HG03095 (cell line): Measurements from ENCODE around the gene HK3.
"Not testable (repeated sequence)": the region's sequence is repeated elsewhere in the genome, so short reads cannot be mapped to it uniquely, and the experiment has no call there.

Source experiments
- ATAC-seq: cut with Tn5 transposase; IDR thresholded peaks from one replicate; pipeline ENCODE4 v1.9.1; 2021; ENCODE audit warnings: moderate library complexity; ENCODE audit not compliant: unreplicated experiment

Gene HK3

GRCh38 chr5:176870644-176871043 lies 28.5 kb downstream of the HK3 start:
- not testable (repeated sequence) for ATAC-seq

- no peak for ATAC-seq
Observed at GRCh38 chr5:176870110-176870591, 29.0 kb downstream of the HK3 start.

GRCh38 chr5:176869501-176870109 lies 29.5 kb downstream of the HK3 start:
- no peak for ATAC-seq

GRCh38 chr5:176868731-176869130 lies 30.4 kb downstream of the HK3 start:
- ATAC-seq, result no peak

- no peak for ATAC-seq
Observed at GRCh38 chr5:176868126-176868525, 31.0 kb downstream of the HK3 start.

GRCh38 chr5:176866707-176867310 lies 32.3 kb downstream of the HK3 start:
- ATAC-seq, result no peak

- ATAC-seq, result no peak
Observed at GRCh38 chr5:176865964-176866363, 33.2 kb downstream of the HK3 start.

GRCh38 chr5:176864755-176865154 lies 34.4 kb downstream of the HK3 start:
- ATAC-seq, result no peak

- no peak for ATAC-seq
Observed at GRCh38 chr5:176863765-176864098, 35.4 kb downstream of the HK3 start.

- ATAC-seq, result no peak
Observed at GRCh38 chr5:176863041-176863764, 35.9 kb downstream of the HK3 start.

- no peak for ATAC-seq
Observed at GRCh38 chr5:176862330-176862995, 36.7 kb downstream of the HK3 start.

GRCh38 chr5:176861276-176861675 lies 37.9 kb downstream of the HK3 start:
- no peak for ATAC-seq

- ATAC-seq, result no peak
Observed at GRCh38 chr5:176860381-176860780, 38.8 kb downstream of the HK3 start.

GRCh38 chr5:176859916-176860315 lies 39.2 kb downstream of the HK3 start:
- ATAC-seq, result no peak

GRCh38 chr5:176857894-176858273 lies 41.3 kb downstream of the HK3 start:
- no peak for ATAC-seq

- no peak for ATAC-seq
Observed at GRCh38 chr5:176857216-176857893, 41.8 kb downstream of the HK3 start.

GRCh38 chr5:176856746-176857145 lies 42.4 kb downstream of the HK3 start:
- ATAC-seq, result no peak

GRCh38 chr5:176855598-176855997 lies 43.5 kb downstream of the HK3 start:
- no peak for ATAC-seq

- ATAC-seq, result no peak
Observed at GRCh38 chr5:176854164-176854563, 45.0 kb downstream of the HK3 start.

GRCh38 chr5:176853151-176853778 lies 45.9 kb downstream of the HK3 start:
- ATAC-seq, result no peak
